Measurements from ENCODE around the gene KSR1.

The KSR1 gene

DNA sequence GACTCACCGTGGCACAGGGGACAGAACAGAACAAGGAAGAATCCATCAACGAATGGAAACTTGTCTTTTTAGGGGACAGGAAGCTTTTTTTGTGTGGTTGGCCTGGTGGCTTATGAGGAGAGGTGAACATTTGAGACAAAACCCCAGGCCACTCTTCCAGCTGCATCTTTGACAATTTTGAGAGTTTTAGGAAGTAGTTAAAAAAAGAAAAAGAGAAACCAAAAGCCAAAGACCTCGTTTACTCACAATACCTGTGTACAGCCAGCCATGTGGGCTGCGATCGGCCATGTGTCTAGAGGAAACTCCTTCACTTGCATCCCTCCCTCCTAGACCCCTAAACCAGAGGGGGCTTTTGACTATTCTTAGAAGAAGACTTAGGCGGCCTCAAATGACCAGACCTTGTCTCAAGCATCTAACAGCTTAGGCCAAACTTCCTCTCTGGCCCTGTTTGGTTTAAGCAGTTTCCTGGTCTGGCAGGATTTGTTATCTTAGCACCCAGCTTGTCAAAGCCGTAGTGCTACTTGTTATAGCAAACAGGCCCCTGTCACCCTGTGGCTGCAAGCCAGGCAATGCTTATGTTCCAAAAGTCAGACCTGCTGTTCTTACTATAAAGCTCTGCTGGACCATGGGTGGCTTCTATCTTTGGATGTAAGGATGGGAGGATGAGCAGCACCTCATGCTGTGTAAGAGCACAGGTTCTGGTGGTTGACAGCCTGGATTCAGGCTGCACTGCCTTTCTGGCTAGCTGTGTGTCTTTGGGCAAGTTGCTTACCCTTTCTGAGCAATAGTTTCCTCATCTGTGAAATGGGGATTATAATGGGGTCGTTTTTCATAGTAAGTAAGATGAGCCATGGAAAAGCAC is 17.7 kb downstream of the KSR1 start:
- Histone ChIP-seq H3K27me3 (replicated peaks) (no peaks in the 10 kb centered on the region), H3K4me3 (ENCODE audit: low read depth, low read length) (no peak overlapping the region), H3K36me3 (replicated peaks) (no peaks in the 10 kb centered on the region), H3K27ac (no peak overlapping the region)
- TF ChIP-seq CTCF (IDR thresholded peaks at IDR 0.05; ENCODE audit: low read depth, low read length, missing control alignments) = no peak
- in situ Hi-C loops (cut with HindIII; ENCODE audit: low pct_ligation_motif_present, low sequenced_read_pairs) = no loop called here
- no peak for DNase-seq

DNA sequence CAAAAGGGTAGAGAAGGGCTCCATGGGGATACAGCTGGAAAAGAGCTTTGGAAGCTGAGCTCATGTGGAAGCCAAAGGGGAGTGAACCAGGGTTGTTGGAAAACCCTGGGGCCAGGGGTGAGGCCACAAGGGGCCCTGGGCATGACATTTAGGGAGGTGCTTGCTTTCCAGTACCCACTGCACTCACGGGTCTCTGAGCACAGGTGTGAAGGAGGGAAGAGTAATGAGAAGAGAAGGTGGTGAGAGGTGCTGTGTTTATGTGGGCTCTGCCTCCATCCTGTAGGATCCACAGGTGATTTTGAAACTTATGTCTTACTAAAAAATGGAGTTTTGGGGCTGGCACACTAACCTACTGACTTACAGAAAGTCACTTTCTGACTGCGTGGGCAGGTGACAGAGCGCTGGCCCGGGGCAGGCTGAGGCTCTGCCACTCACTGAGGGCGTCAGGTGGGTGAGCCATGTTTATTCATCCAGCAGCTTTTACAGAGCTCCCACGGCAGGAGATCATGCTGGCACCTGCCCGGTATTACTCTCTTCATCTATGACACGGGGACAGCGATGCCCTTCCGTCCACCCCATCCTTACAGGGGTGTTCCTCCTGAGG is 18.9 kb downstream of the KSR1 start:
- DNase-seq = no peak
- H3K4me3 ChIP-seq (ENCODE audit: low read depth, low read length) = no peak overlapping the region
- no peaks in the 10 kb centered on the region for H3K27me3 ChIP-seq (replicated peaks)
- in situ Hi-C loops (cut with HindIII; ENCODE audit: low pct_ligation_motif_present, low sequenced_read_pairs) = no loop called here
- no peak overlapping the region for H3K27ac ChIP-seq
- no peak for TF ChIP-seq CTCF (IDR thresholded peaks at IDR 0.05; ENCODE audit: low read depth, low read length, missing control alignments)
- H3K36me3 ChIP-seq (replicated peaks) = no peaks in the 10 kb centered on the region

DNA sequence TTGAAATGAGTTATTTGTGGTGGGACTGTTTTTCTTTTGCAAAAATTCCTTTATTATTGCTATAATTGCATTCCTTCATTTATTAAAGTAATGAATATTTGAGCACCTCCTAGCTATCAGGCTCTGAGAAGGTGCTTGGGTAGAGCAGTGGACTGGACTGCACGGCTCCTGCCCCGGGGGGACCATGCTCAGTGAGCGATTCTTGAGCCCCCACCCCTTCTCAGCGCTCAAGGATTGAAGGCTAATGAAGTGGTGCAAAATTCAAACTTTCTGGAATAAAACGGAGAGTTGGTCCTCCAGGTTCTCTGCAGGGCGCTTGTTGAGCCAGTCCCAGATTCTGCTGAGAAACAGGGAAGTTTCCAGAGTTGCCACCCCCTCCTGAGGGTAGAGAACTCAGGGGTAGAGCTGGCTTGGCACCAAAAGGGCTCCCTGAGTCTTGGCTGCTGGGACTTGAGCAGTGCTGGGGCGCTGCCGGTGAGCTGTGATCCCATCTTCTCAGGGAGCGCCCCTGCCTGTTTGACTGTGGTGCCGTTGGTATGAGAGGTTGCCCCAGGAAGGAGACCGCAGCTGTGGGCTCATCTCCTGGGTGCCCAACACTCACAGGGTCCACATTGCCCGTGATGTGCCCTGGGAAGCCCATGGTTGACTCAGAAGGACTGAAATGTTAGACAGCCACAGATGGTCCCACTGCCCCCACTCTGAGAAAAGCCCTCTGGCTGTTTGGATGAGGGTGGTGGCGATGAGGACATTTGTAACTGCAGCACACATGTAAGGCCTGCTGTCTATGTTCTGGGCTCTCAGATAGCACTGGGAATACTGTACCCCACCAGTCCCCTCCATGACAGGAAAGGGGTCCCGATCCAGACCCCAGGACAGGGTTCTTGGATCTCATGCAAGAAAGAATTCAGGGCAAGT is 20.0 kb downstream of the KSR1 start:
- Histone ChIP-seq H3K27me3 (replicated peaks) (no peaks in the 10 kb centered on the region), H3K27ac (no peak overlapping the region), H3K36me3 (replicated peaks) (no peaks in the 10 kb centered on the region), H3K4me3 (ENCODE audit: low read depth, low read length) (no peak overlapping the region)
- no peak for TF ChIP-seq CTCF (IDR thresholded peaks at IDR 0.05; ENCODE audit: low read depth, low read length, missing control alignments)
- in situ Hi-C loops (cut with HindIII; ENCODE audit: low pct_ligation_motif_present, low sequenced_read_pairs) = no loop called here
- DNase-seq = no peak

DNA sequence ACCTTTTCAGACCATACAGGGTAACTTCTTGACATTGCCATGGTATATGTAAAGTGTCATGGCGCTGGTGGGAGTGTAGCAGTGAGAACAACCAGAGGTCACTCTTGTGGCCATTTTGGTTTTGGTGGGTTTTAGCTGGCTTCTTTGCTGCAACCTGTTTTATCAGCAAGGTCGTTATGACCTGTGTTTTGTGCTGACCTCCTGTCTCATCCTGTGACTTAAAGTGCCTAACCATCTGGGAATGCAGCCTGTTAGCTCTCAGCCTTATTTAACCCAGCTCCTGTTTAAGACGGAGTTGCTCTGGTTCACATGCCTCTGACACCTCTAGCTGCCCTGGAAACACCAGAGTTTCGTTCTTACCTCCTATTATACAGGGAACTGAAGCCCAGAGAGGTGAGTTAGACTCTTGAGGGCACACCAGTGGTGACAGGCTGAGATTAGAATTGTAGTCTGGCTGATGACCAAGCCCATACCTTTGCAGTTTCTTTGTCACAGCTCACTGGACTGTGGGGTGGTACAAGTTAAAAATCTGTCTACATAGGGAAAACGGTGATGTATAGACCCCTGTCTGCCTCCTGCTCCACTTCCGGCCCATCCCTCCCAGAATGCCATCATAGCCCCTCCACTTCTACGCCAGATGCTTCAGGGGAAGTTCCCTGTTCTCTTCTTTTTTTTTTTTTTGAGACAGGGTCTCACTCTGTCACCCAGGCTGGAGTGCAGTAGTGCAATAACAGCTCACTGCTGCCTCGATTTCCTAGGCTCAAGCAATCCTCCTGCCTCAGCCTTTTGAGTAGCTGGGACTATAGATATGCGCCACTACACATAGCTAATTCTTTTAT is 21.0 kb downstream of the KSR1 start:
- in situ Hi-C loops (cut with HindIII; ENCODE audit: low pct_ligation_motif_present, low sequenced_read_pairs) = no loop called here
- H3K27me3 ChIP-seq (replicated peaks) = no peaks in the 10 kb centered on the region
- DNase-seq = no peak
- H3K27ac ChIP-seq = no peak overlapping the region
- TF ChIP-seq CTCF (IDR thresholded peaks at IDR 0.05; ENCODE audit: low read depth, low read length, missing control alignments) = no peak
- H3K36me3 ChIP-seq (replicated peaks) = no peaks in the 10 kb centered on the region
- no peak overlapping the region for H3K4me3 ChIP-seq (ENCODE audit: low read depth, low read length)

- H3K4me3 ChIP-seq (ENCODE audit: low read depth, low read length) = no peak overlapping the region
- no peaks in the 10 kb centered on the region for H3K36me3 ChIP-seq (replicated peaks)
- no peak for TF ChIP-seq CTCF (IDR thresholded peaks at IDR 0.05; ENCODE audit: low read depth, low read length, missing control alignments)
- DNase-seq = no peak
- in situ Hi-C loops (cut with HindIII; ENCODE audit: low pct_ligation_motif_present, low sequenced_read_pairs) = no loop called here
- H3K27me3 ChIP-seq (replicated peaks) = no peaks in the 10 kb centered on the region
- H3K27ac ChIP-seq = no peak overlapping the region
Measured at GRCh38 chr17:27477971-27478684, 21.9 kb downstream of the KSR1 start.
